Osteoblast (primary cell): Measurements from ENCODE around the gene CRHR1. TPM values are rescaled to one million over a fixed set of nuclear protein-coding genes. Genes with fewer than 3 reads are reported as not detected.
A peak's percentile ranks its signal among the peaks of the same experiment; 100 is the strongest.

Source experiments
- DNase-seq: peaks from one replicate; pipeline ENCODE4 v3.0.0; 2011; ENCODE audit warnings: low spot score, mixed read lengths; ENCODE audit not compliant: insufficient read length; ENCODE audit errors: missing footprints
- H2AFZ ChIP-seq: 2 replicates; pipeline ENCODE4 v1.6.0; 2011; ENCODE audit warnings: mild to moderate bottlenecking, low read length
- H3K27ac ChIP-seq: 2 replicates; pipeline ENCODE4 v1.5.1; 2011; ENCODE audit warnings: mild to moderate bottlenecking, low read depth, low read length, moderate library complexity
- H3K27me3 ChIP-seq: 2 replicates; pipeline ENCODE4 v1.6.0; 2012; ENCODE audit warnings: mild to moderate bottlenecking, control low read depth, inconsistent platforms, low read length, moderate library complexity; ENCODE audit not compliant: insufficient read depth
- H3K36me3 ChIP-seq: 2 replicates; pipeline ENCODE4 v1.5.1; 2011; ENCODE audit warnings: mild to moderate bottlenecking, low read length, control low read depth, moderate library complexity; ENCODE audit not compliant: insufficient read depth
- H3K4me1 ChIP-seq: 2 replicates; pipeline ENCODE4 v1.5.1; 2011; ENCODE audit warnings: mild to moderate bottlenecking, low read length, control low read depth, moderate library complexity; ENCODE audit not compliant: insufficient read depth
- H3K4me2 ChIP-seq: 2 replicates; pipeline ENCODE4 v1.6.0; 2011; ENCODE audit warnings: mild to moderate bottlenecking, low read length; ENCODE audit not compliant: insufficient read depth
- H3K4me3 ChIP-seq: fragments of 200-600 bp; sonication (generic); 3 replicates; pipeline ENCODE4 v1.5.1; 2012; ENCODE audit warnings: mild to moderate bottlenecking, low read length, inconsistent platforms; ENCODE audit not compliant: insufficient read depth
- H3K79me2 ChIP-seq: 2 replicates; pipeline ENCODE4 v1.6.0; 2012; ENCODE audit warnings: mild to moderate bottlenecking, low read length, control low read depth, inconsistent platforms; ENCODE audit not compliant: insufficient read depth
- H3K9me3 ChIP-seq: 2 replicates; pipeline ENCODE4 v1.5.1; 2011; ENCODE audit warnings: low read depth, low read length, control low read depth
- H4K20me1 ChIP-seq: 2 replicates; pipeline ENCODE4 v1.6.0; 2012; ENCODE audit warnings: mild to moderate bottlenecking, low read length, control low read depth; ENCODE audit not compliant: insufficient read depth
- total RNA-seq: library from RNA; depleted of rRNA; stranded (reverse); fragments of >200 nt; gene quantifications from 2 replicates; pipeline ENCODE4 v1.2.3, GENCODE V29; 2012
- TF ChIP-seq, protein P1 (sequence below): IDR thresholded peaks from 2 replicates; pipeline ENCODE4 v1.5.1; 2011; ENCODE audit warnings: mild to moderate bottlenecking, low read depth, low read length, moderate library complexity; ENCODE audit errors: extremely low read depth

Gene CRHR1
- total RNA-seq, 1 donor: not detected

DNA sequence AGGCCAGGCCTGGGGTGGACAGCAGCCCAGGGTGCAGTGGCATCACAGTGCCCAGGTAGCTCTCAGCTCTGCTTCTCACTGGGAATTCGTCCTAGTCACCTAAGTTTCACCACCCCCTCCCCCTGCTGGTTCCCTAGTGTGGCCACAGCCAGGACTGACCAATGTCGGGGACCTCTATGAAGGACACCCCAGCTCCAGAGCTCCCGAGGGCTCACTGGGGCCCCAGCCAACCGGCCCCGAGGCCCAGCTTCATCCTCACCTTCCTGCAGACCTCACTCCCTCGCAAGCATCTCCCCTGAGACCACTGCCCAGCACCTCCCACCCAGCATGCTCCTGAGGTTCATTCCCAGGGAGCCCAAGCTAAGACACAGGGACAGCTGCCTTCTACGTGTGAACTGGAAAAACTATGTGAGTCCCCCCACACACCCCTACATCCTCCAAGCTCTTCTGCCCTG is 65.4 kb downstream of the CRHR1 start:
- Histone ChIP-seq H3K36me3 (no peaks in the 10 kb centered on the region), H3K4me3 (no peak overlapping the region), H3K4me1 (no peaks in the 10 kb centered on the region), H3K4me2 (no peak overlapping the region), H3K27me3 (no peaks in the 10 kb centered on the region), H4K20me1 (no peaks in the 10 kb centered on the region), H2AFZ (no peak overlapping the region), H3K27ac (no peak overlapping the region), H3K9me3 (no peaks in the 10 kb centered on the region), H3K79me2 (no peaks in the 10 kb centered on the region)
- no peak for DNase-seq
- TF ChIP-seq, protein P1, sequence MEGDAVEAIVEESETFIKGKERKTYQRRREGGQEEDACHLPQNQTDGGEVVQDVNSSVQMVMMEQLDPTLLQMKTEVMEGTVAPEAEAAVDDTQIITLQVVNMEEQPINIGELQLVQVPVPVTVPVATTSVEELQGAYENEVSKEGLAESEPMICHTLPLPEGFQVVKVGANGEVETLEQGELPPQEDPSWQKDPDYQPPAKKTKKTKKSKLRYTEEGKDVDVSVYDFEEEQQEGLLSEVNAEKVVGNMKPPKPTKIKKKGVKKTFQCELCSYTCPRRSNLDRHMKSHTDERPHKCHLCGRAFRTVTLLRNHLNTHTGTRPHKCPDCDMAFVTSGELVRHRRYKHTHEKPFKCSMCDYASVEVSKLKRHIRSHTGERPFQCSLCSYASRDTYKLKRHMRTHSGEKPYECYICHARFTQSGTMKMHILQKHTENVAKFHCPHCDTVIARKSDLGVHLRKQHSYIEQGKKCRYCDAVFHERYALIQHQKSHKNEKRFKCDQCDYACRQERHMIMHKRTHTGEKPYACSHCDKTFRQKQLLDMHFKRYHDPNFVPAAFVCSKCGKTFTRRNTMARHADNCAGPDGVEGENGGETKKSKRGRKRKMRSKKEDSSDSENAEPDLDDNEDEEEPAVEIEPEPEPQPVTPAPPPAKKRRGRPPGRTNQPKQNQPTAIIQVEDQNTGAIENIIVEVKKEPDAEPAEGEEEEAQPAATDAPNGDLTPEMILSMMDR: no peak

DNA sequence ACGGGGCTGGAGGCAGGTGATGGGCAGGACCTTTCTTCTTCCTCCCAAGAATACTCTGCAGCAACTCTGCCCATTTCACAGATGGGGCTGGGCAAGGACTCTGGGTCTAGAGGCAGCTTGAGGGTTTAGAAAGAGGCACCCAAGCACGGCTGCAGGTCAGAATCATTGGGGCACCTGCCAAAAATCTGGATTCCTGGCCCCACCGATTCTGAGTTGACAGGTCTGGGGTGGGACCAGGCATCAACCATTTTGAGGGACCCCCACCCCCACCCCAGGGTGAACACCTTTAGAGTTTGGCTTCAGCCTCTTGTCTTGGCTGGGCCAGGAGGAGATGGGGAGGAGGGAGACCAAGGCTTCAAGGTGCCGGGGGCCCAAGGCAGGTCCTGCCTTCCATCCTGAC is 65.9 kb downstream of the CRHR1 start:
- TF ChIP-seq, protein P1: no peak
- H3K36me3 ChIP-seq: no peaks in the 10 kb centered on the region
- DNase-seq: peak; percentile 56
- no peak overlapping the region for H3K4me2 ChIP-seq
- no peak overlapping the region for H3K4me3 ChIP-seq
- no peaks in the 10 kb centered on the region for H3K4me1 ChIP-seq
- no peak overlapping the region for H2AFZ ChIP-seq
- no peak overlapping the region for H3K27ac ChIP-seq
- H3K9me3 ChIP-seq: no peaks in the 10 kb centered on the region
- no peaks in the 10 kb centered on the region for H3K27me3 ChIP-seq
- H3K79me2 ChIP-seq: no peaks in the 10 kb centered on the region
- no peaks in the 10 kb centered on the region for H4K20me1 ChIP-seq

DNA sequence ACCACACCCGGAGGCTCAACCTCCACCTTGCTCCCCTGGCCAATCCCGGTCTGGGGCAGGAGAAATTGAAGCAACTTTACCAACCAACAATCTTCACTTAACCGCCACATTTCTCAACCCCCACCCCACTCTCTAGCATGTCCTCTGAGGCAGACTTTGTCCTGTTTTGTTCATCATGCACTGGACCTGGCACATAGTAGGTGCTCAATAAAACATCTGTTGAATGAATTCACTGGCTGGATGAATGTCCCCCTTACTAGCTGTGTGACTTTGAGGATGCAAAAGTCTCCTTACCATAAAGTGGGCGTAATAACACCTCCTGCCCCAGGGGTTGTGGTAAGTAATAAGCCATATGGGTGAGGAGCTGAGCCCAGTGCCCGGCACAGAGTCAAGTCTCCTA is 66.3 kb downstream of the CRHR1 start:
- Histone ChIP-seq H3K79me2 (no peaks in the 10 kb centered on the region), H3K4me3 (no peak overlapping the region), H3K27ac (no peak overlapping the region), H4K20me1 (no peaks in the 10 kb centered on the region), H3K36me3 (no peaks in the 10 kb centered on the region), H3K4me2 (no peak overlapping the region), H2AFZ (no peak overlapping the region), H3K9me3 (no peaks in the 10 kb centered on the region), H3K27me3 (no peaks in the 10 kb centered on the region), H3K4me1 (no peaks in the 10 kb centered on the region)
- TF ChIP-seq, protein P1: no peak
- peak; percentile 54 for DNase-seq

DNA sequence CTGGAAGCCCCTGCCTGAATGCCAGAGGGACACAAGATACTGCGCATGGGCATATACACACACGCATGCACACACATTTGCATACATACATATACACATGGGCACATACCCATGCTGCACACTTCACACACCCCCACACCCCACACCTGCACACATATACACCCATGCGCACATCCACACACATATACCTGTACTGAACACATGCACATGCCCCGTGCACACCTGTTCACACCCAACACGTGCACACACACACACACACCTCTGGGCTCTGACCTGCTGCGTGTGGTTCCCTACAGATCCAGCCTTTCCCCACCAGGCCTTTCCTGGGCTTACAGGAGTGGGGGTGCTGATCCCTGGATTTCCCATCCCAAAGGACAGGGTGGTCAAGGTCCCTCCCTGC is 66.9 kb downstream of the CRHR1 start:
- Histone ChIP-seq H3K27ac (no peak overlapping the region), H3K79me2 (no peaks in the 10 kb centered on the region), H3K36me3 (no peaks in the 10 kb centered on the region), H3K4me1 (no peaks in the 10 kb centered on the region), H3K9me3 (no peaks in the 10 kb centered on the region), H2AFZ (no peak overlapping the region), H3K4me2 (no peak overlapping the region), H3K27me3 (no peaks in the 10 kb centered on the region), H3K4me3 (no peak overlapping the region), H4K20me1 (no peaks in the 10 kb centered on the region)
- TF ChIP-seq, protein P1: no peak
- DNase-seq: no peak
